Choroid plexus epithelial cell (primary cell): Measurements from ENCODE around the gene SYNE3.

Experiments used
- DNase-seq: peaks from one replicate; pipeline ENCODE4 v3.0.0-alpha.2; 2010; ENCODE audit warnings: low read depth
- H3K4me3 ChIP-seq: 2 replicates; pipeline ENCODE4 v1.5.1; 2011; ENCODE audit warnings: low read depth, mild to moderate bottlenecking, control low read depth, low read length, moderate library complexity
- CTCF ChIP-seq: conservative IDR thresholded peaks from 2 replicates; pipeline ENCODE4 v1.5.1; 2011; ENCODE audit warnings: low read depth, mild to moderate bottlenecking, control low read depth, inconsistent platforms, low read length, moderate library complexity

Gene SYNE3

GRCh38 chr14:95474486-95474885 lies 42.0 kb downstream of the SYNE3 start:
- no peak for DNase-seq
- TF ChIP-seq CTCF: no peak

GRCh38 chr14:95472819-95473251 lies 43.6 kb downstream of the SYNE3 start:
- no peak for TF ChIP-seq CTCF
- DNase-seq: no peak
- no peak overlapping the region for H3K4me3 ChIP-seq

More at GRCh38 chr14:95474486-95474885, 42.0 kb downstream of the SYNE3 start:
- H3K4me3 ChIP-seq: no peak overlapping the region

GRCh38 chr14:95471476-95471875 lies 45.0 kb downstream of the SYNE3 start:
- no peak for DNase-seq
- TF ChIP-seq CTCF: no peak
- no peak overlapping the region for H3K4me3 ChIP-seq

GRCh38 chr14:95471016-95471415 lies 45.4 kb downstream of the SYNE3 start:
- H3K4me3 ChIP-seq: no peak overlapping the region
- no peak for DNase-seq
- no peak for TF ChIP-seq CTCF

- DNase-seq: no peak
- no peak for TF ChIP-seq CTCF
- no peak overlapping the region for H3K4me3 ChIP-seq
Observed at GRCh38 chr14:95469134-95469481, 47.3 kb downstream of the SYNE3 start.

- DNase-seq: no peak
- no peak for TF ChIP-seq CTCF
- no peak overlapping the region for H3K4me3 ChIP-seq
Observed at GRCh38 chr14:95468448-95469133, 47.9 kb downstream of the SYNE3 start.

GRCh38 chr14:95467657-95468056 lies 48.8 kb downstream of the SYNE3 start:
- no peak for TF ChIP-seq CTCF
- DNase-seq: no peak
- H3K4me3 ChIP-seq: no peak overlapping the region
